ENCODE data around the gene ANXA2.

ANXA2 gene

GRCh38 chr15:60381148-60381788 is 16.5 kb downstream of the ANXA2 start:
- TF ChIP-seq CTCF (IDR thresholded peaks at IDR 0.05; ENCODE audit: low read depth, low read length) = no peak
- DNase-seq (ENCODE audit: extremely low read depth, low read depth) = no peak

- no peak for TF ChIP-seq CTCF (IDR thresholded peaks at IDR 0.05; ENCODE audit: low read depth, low read length)
- DNase-seq (ENCODE audit: extremely low read depth, low read depth) = peak; percentile 95
Observed at GRCh38 chr15:60379525-60380274, 18.1 kb downstream of the ANXA2 start.

- no peak for TF ChIP-seq CTCF (IDR thresholded peaks at IDR 0.05; ENCODE audit: low read depth, low read length)
- no peak for DNase-seq (ENCODE audit: extremely low read depth, low read depth)
Observed at GRCh38 chr15:60379185-60379524, 18.6 kb downstream of the ANXA2 start.

- no peak for TF ChIP-seq CTCF (IDR thresholded peaks at IDR 0.05; ENCODE audit: low read depth, low read length)
- no peak for DNase-seq (ENCODE audit: extremely low read depth, low read depth)
Observed at GRCh38 chr15:60376677-60377095, 21.1 kb downstream of the ANXA2 start.

GRCh38 chr15:60375306-60375705 is 22.5 kb downstream of the ANXA2 start:
- no peak for DNase-seq (ENCODE audit: extremely low read depth, low read depth)
- TF ChIP-seq CTCF (IDR thresholded peaks at IDR 0.05; ENCODE audit: low read depth, low read length) = no peak

- TF ChIP-seq CTCF (IDR thresholded peaks at IDR 0.05; ENCODE audit: low read depth, low read length) = no peak
- DNase-seq (ENCODE audit: extremely low read depth, low read depth) = peak; percentile 90
Observed at GRCh38 chr15:60374628-60375081, 23.1 kb downstream of the ANXA2 start.

GRCh38 chr15:60374209-60374608 is 23.6 kb downstream of the ANXA2 start:
- DNase-seq (ENCODE audit: extremely low read depth, low read depth) = no peak
- TF ChIP-seq CTCF (IDR thresholded peaks at IDR 0.05; ENCODE audit: low read depth, low read length) = no peak

All from AG09319 (cell line).